AML-193 (cell line): ENCODE measurements around the gene TMEM163.
"Not testable (repeated sequence)": the region's sequence is repeated elsewhere in the genome, so short reads cannot be mapped to it uniquely, and the experiment has no call there.

Experiments
- DNase-seq, 2 experiments: peaks; one replicate each; lab custom pipeline; 2025; lab: John Stamatoyannopoulos, UW

The TMEM163 gene

DNA sequence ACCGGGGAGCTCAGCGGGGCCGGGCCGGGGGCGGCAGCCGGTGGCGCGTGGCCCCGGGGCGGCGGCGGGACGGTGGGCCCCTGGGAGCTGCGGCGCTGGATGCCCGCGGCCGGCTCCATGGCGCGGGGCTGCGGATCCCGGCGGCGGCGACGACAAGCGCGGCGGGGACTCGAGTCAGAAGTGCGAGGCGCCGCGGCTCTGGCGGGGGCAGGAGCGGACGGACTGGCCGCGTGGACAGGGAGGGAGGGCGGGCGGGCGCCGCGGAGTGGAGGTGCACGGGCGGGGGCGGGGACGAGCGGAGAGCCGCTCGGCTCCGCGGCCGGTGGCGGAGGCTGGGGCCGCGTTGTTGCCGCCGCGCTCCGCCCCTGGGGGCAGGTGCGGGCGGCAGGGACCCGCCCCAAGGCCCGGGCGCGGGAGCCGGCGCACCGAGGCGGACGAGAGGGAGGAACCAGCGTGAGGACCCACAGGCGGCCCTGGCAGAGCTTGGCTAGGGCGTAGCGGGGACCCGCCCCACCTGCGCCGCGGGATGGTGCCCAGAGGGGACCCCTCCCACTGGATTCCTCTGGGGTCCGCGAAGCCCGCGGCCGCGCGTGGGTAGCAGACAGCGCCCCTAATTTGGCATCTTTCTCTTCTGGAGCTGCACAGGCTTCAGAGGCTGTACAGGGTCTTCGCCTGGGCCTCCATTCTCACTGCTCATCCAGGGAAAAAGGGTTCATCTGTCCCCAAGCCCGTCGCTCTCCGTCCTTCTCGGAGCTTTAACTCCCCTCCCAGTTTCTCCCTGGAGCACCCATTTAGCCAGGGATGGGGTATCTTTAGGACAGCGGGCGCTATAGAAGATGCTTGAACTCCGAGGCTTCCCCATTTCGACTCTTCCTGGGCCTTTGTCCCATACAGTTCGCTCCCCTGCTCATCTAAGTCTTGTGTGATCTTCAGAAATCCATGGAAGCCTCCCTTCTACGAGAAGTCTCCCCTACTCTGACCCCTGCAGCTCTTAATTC, at the start of gene TMEM163:
TMEM163 (minus strand) TSS at position 184 of the 998 bp plus-strand sequence.
- DNase-seq = no peak

DNA sequence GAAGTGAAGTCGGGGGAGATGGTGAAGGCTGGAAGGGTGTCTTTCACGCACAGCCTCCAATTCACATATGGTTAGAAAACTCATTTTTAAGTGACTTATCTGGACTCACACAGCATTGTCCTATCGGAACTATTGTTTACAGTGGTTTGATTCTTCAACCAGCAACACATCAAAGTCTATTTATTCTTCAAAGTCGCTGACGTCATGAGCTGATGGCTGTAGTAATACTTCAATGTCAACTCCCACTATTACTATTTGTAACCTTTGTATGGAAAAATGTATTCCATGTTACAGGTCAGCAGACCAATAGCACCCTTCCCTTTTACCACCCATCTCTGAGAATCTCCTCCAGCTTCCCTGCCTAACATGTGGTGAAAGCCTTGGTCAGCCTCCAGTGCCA, 47.8 kb upstream of the TMEM163 start:
- DNase-seq = no peak

DNA sequence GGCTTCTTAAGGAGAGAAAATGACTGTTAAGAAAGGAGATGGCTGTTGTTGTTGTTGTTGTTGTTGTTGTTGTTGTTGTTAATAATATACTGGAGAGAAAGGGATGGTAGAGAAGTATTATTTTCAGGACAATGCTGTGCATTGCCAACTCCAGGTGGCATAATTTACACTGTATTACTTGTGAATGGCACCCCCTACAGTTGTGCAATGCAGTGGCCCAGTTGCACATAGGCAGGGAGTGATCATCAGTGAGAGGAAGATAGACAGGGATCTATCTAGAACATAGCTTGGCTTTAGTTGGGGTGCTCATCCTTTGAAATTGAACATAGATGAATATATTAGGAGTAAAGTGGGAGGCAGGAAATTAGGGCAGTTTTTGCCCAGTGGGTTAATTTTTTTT, 47.2 kb upstream of the TMEM163 start:
- no peak for DNase-seq

- DNase-seq = no peak
These were observed 45.4 kb upstream of the TMEM163 start for GRCh38 chr2:134764164-134764563.

GRCh38 chr2:134763164-134763710, 44.4 kb upstream of the TMEM163 start:
- DNase-seq = no peak

- no peak for DNase-seq
These were observed 43.7 kb upstream of the TMEM163 start for GRCh38 chr2:134762508-134762907.

DNA sequence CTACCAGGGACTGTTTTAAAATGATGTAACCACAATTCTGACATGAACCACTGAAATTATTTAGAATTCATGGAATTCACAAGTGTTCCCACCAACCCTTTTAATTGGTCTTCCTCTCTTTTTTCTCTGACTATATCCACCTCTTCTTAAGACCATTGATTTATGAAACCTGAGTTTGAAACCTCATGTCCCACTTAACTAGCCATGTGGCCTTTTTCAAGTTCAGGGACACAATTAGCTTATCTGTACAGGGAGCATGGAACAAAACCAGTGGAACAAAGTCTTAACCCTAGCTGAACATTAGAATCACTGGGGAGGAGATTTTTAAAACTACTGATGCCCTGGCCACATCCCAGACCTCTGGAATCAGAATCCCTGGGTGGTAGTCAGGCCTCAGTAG, 41.6 kb upstream of the TMEM163 start:
- DNase-seq = no peak

DNA sequence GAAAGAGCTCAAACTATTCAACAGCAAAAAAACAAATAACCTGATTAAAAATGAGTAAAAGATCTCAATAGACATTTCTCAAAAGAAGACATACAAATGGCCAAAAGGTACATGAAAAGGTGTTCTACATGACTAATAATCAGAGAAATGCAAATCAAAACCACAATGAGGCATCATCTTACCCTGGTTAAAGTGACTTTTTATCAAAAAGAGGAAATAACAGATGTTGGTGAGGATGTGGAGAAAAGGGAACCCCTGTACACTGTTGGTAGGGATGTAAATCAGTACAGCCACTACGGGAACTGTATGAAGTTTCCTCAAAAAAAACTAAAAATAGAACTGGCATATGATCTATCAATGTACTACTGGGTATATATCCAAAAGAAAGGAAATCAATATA, 39.8 kb upstream of the TMEM163 start:
- DNase-seq = peak in 1 of 2 experiments; percentile 14

DNA sequence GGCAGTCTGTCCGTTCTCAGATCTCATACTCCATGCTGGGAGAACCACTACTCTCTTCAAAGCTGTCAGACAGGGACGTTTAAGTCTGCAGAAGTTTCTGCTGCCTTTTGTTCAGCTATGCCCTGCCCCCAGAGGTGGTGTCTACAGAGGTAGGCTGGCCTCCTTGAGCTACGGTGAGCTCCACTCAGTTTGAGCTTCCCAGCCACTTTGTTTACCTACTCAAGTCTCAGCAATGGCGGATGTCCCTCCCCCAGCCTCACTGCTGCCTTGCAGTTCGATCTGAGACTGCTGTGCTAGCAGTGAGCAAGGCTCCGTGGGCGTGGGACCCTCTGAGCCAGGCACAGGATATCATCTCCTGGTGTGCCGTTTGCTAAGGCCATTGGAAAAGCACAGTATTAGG, 33.2 kb upstream of the TMEM163 start:
- not testable (repeated sequence) for DNase-seq

- DNase-seq = no peak
These were observed 26.7 kb upstream of the TMEM163 start for GRCh38 chr2:134745546-134745945.

- DNase-seq = no peak
These were observed 26.2 kb upstream of the TMEM163 start for GRCh38 chr2:134745023-134745422.

GRCh38 chr2:134739879-134740301, 21.1 kb upstream of the TMEM163 start:
- DNase-seq = peak; percentile 14 to 28

GRCh38 chr2:134739236-134739878, 20.6 kb upstream of the TMEM163 start:
- no peak for DNase-seq

DNA sequence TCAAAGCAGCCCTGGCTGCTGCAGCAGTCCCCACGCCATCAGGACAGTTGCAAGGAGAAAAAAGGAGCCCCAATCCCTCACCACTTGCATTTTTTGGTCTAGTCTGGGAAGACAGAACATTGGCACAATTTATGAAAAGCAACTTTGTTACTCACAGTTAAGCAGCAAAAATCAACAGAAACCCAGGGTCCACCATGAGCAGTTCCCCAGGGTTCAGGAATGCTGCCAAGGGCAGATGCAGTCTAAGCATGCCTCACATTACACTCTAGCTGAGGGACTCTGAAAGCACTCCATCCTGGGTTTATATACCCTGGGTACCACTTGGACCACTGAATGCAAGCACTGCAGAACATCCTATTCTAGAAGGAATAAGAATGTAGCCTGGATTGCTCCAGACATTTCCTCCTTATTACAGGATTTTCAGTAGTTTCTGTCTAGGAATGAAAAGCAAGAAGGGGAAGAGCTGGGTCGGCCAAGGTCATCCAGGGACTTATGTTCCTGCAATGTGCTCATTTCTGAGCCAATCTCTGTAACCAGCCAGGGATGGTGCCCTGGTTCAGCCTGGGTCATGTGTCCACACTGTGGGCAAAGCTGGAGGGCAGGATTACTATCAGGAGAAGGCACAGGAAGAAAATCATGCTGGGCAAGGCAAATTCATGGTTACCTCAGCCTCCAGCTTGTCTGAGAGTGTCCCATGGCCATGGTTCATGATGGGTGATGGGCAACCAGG, 19.5 kb upstream of the TMEM163 start:
- DNase-seq = no peak

DNA sequence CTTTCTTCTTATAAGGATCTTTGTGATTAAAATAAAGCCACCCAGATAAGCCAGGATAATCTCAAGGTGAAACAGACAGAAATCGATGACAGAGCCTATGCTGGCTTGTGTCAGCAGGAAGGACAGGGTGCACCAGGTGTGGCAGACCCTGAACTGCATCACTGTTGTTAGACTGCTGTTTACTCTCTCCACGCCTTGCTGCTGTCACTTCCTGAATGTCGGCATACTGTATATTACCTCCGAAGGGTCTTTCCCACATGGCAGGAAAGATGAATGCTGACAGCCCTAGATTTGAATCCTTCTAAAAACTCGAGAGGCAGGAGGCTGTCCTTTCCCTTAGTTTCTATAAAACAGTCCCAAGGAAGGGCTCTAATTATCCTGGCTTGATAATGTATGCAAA, 18.9 kb upstream of the TMEM163 start:
- no peak for DNase-seq

DNA sequence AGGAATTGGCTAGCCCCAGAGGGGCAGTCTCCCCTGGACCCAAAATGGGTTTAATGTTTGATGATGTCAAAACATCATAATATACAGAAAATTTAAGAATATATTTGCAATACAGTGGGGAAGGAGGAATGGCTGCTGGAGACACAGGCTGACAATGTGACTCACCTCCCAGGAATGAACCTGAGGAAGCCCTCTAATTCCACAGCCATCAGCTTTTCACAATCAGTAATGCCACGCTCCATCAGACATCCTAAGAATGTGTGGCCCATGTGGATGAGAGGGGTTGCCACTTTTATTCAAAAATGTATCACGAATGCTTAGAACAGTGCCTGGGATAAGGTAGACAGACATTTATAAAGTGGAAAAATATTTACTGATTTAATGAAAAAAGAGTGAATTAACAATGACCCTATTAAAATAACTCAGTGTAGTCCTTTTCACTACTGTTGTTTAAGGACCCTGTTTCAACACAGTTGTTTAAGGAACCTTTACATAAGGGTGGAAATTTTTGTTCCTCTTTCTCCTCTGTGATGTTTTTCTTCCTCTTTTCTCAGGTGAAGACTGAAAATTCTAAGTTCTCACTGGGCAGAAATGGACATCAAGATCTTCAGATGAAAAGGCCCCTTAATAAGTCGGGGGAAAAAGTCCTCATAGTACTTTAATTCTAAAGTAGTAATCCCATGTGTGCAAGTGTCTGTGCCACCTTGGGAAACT, 17.5 kb upstream of the TMEM163 start:
- peak; percentile 70 to 74 for DNase-seq

DNA sequence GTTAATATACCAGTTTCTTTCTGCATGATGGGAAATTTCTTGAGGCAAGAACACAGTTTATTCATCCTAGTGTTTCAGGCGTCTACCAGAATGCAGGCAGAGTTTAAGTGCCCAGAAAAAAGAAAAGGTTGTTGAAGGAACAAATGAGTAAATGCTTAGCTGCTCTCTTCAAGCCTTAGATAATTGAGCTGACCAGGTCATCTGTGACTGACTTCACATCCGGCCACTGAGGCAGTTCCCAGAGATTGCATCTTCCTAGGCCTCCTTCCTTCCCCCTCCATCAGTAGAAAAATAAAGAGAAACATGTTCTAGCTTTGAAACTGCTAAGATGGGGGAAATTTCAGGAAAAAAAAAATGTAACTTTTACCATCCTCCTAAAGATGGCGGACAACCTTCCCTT, 9.4 kb upstream of the TMEM163 start:
- DNase-seq = no peak

GRCh38 chr2:134727385-134727784, 8.6 kb upstream of the TMEM163 start:
- no peak for DNase-seq

DNA sequence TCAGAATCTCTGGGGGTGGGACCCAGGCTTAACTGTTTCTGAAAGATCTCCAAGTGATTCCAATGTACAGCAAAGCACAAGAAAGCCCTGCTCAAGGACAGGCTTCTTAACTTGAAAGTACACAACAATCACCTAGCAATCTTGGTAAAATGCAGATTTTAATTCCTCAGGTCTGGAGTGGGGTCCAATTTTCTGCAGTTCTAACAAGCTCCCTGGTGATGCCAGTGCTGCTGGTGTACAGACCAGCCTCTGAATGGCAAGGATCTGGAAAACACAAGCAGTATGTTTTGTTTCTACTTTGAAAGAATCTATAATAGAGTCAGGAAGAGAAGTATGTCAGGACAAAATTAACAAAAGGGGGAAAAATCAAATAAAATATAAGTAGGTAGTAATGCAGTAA, 7.8 kb upstream of the TMEM163 start:
- DNase-seq = no peak

DNA sequence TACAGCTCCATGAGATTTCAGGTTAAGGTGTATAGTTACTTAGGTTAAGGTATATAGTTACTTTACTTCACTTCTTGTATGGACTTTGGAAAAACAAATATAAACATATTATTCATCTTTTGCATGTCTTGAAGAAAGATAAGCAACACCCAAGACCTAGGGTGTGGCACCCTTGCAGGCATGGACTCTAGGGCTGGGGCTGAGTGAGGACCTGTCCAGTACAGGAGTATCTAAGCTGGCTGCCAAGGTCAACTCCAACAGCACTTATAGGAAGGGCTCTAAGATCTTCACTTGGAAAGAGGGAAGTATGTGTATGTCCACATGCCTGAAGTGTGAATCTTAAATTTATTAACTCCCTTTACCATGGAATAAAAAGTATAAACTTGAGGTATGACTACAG, 7.1 kb upstream of the TMEM163 start:
- DNase-seq = no peak

DNA sequence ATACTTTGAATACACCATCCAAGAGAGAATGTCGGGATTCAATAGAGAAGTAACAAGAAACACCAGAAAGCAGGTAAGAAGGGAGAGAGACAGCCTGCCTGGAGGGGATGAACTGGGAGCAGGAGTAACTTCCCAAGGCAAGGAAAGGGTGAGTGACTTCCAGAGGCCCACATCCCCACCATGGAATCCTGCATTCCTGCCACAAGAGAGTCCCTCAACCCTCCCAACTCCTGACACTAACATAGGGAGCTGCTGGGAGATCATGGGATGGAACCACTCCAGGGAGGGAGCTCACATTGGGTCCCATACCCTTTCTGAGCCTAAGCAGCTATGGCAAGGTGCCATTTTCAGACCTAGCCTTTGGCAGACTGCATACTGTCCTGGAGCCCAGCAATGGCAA, 5.5 kb upstream of the TMEM163 start:
- no peak for DNase-seq

GRCh38 chr2:134723742-134724141, 4.9 kb upstream of the TMEM163 start:
- DNase-seq = not testable (repeated sequence)
